Endothelial cell of hepatic sinusoid (primary cell): ENCODE data around the gene HTR3A.

Source experiments
- in situ Hi-C: cut with HindIII; loops from 2 replicates; pipeline ENCODE4 v1.10.0; 2017; ENCODE audit warnings: low sequenced_read_pairs

Gene HTR3A

DNA sequence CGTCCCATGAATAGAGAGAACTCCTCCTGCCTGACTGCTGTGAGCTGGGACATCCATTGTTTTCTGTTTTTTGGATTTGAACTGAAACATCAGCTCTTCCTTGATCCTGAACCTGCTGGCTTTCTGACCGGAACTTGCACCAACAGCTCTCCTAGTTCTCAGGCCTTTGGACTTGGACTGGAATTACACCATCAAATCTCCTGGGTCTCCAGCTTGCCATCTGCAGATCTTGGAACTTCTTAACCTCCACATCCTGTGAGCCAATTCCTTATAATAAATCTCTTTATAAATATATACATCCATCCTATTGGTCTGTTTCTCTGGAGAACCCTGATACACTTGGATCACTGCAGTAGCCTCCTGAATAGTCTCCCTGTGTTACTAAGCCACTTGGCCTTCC is 42.1 kb downstream of the HTR3A start:
- in situ Hi-C loops = no loop called here

- in situ Hi-C loops = no loop called here
Observed at GRCh38 chr11:114017723-114018122, 42.8 kb downstream of the HTR3A start.

- in situ Hi-C loops = no loop called here
Observed at GRCh38 chr11:114019046-114019445, 44.1 kb downstream of the HTR3A start.

- in situ Hi-C loops = no loop called here
Observed at GRCh38 chr11:114019574-114019973, 44.7 kb downstream of the HTR3A start.

- in situ Hi-C loops = no loop called here
Observed at GRCh38 chr11:114025329-114025907, 50.5 kb downstream of the HTR3A start.

DNA sequence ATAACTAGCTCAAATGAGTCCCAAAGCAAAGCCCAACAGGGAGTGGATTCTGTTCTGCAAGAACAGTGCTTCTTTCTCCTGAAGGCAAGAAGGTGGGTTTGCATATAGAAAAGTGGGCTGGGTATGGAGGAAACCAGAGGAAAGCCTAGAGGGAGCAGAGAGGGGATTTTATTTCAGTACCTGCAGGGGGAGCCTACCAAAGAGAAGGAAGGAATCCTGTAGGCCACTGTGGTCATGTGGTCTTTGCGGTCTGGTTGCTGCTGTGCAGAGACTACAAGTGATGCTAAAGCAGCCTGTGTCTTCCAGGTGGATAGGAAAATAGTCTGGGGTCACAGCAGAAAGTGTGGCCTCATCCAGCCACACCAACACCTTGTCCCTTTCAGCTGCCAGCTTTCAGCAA is 51.4 kb downstream of the HTR3A start:
- in situ Hi-C loops = no loop called here

DNA sequence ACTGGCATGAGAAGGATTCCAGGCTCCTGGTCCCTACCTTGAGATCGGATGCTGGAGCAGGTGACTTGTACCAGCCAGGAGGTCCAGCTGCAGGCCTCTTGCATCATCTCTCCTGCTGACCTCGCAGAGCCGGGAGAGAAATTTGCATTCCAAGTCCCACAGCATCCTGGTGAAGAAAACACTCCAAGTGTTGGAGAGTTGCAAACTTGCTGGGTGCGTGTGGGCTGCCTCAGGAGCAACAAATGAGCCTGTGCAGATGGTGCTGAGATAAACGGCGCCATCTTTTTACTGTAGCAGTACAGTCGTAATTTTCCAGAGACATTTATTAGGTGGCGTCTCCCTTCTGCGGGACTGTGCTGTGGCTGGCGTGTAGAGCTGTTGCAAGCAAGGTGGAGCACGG is 52.5 kb downstream of the HTR3A start:
- in situ Hi-C loops = no loop called here

GRCh38 chr11:114027926-114028325 is 53.0 kb downstream of the HTR3A start:
- in situ Hi-C loops = no loop called here

- in situ Hi-C loops = loop anchor here (5.0 kb wide), 1 partner anchor 231 kb away; no protein-coding TSS in a partner anchor
Observed at GRCh38 chr11:114031246-114031966, 56.5 kb downstream of the HTR3A start.

DNA sequence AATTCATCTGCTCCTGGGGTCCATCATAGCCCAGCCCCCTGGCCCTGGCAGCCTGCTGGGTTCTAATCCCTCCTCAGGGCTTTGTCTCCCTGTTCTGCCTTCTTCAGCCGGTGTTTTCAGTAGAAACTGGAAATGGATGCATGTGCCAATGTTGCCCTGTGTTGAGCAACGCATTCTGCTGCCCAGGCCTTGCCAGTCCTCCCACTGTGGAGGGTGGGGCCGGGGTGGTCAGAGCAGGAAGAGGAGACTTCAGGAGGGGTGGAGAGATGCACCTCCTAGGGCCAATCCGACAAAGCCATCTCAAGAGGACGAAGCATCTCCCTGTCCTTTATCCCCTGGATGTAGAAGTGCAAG is 57.0 kb downstream of the HTR3A start:
- in situ Hi-C loops = loop anchor here (5.0 kb wide), 1 partner anchor 230 kb away; no protein-coding TSS in a partner anchor

- in situ Hi-C loops = loop anchor here (5.0 kb wide), 1 partner anchor 229 kb away; no protein-coding TSS in a partner anchor
Observed at GRCh38 chr11:114033066-114033465, 58.2 kb downstream of the HTR3A start.

DNA sequence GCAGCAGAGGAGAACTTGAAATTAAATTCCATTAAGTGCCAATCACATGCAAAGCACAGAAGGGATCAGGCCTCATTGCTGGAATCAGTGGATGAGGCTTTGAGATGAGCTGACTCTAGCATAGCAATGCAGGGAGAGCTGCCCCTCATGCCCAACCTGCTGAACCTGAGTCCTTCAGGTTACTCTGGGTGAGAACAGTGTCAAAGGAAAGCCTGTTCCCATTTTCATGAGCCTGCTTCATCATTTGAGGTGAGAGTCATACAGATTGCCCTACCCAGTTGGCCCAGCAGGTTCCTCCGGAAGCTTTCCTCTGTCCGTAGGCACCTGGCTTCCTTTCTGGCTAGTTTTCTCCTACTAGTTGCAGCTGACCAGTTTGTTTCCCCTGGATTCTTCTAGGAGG is 58.7 kb downstream of the HTR3A start:
- in situ Hi-C loops = loop anchor here (5.0 kb wide), 1 partner anchor 229 kb away; no protein-coding TSS in a partner anchor

DNA sequence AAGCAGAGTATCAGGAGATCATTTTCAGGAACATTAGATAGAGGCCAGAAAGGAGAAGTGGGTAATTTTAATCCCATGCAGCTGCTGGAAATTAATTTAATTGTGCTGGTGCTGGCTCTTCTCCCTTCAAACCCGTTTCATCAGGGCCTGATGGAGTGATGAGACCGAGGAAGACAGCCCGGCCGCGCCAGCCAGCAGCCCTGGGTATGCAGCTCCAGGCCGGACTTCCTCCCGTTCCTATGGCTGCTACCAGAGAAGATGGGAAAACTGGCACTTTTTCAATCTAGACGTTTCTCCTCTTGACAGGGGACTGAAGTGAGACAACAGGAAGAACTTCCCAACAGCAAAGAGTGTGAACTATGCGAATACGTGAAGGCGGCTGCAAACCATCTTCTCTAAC is 60.0 kb downstream of the HTR3A start:
- in situ Hi-C loops = loop anchor here (5.0 kb wide), 1 partner anchor 227 kb away; no protein-coding TSS in a partner anchor

GRCh38 chr11:114036147-114036811 is 61.4 kb downstream of the HTR3A start:
- in situ Hi-C loops = no loop called here

- in situ Hi-C loops = no loop called here
Observed at GRCh38 chr11:114036958-114037357, 62.0 kb downstream of the HTR3A start.

- in situ Hi-C loops = no loop called here
Observed at GRCh38 chr11:114039551-114039950, 64.6 kb downstream of the HTR3A start.
